Cerebellar cortex (tissue), 1 donor: ENCODE results near the gene CBX3.
"Not testable (repeated sequence)": the region's sequence is repeated elsewhere in the genome, so short reads cannot be mapped to it uniquely, and the experiment has no call there.

Source experiments
- DNase-seq: peaks from one replicate; pipeline ENCODE4 v3.0.0-alpha.2; 2015; ENCODE audit warnings: low spot score

CBX3 gene

GRCh38 chr7:26202019-26202990 is 760 bp downstream of the CBX3 start:
- DNase-seq, result peak; percentile 68

GRCh38 chr7:26203016-26203415 is 1.5 kb downstream of the CBX3 start:
- no peak for DNase-seq

- no peak for DNase-seq
Observed at GRCh38 chr7:26208040-26208439, 6.5 kb downstream of the CBX3 start.

GRCh38 chr7:26212921-26213718 is 11.6 kb downstream of the CBX3 start:
- DNase-seq, result no peak

- no peak for DNase-seq
Observed at GRCh38 chr7:26213807-26214515, 12.4 kb downstream of the CBX3 start.

- no peak for DNase-seq
Observed at GRCh38 chr7:26216049-26216448, 14.5 kb downstream of the CBX3 start.

- DNase-seq, result no peak
Observed at GRCh38 chr7:26224359-26224758, 22.8 kb downstream of the CBX3 start.

- DNase-seq, result no peak
Observed at GRCh38 chr7:26227987-26228386, 26.4 kb downstream of the CBX3 start.

- no peak for DNase-seq
Observed at GRCh38 chr7:26233902-26234511, 32.5 kb downstream of the CBX3 start.

- DNase-seq, result no peak
Observed at GRCh38 chr7:26237035-26237807, 35.7 kb downstream of the CBX3 start.

GRCh38 chr7:26238032-26238431 is 36.5 kb downstream of the CBX3 start:
- no peak for DNase-seq

GRCh38 chr7:26245150-26245549 is 43.6 kb downstream of the CBX3 start:
- DNase-seq, result no peak

GRCh38 chr7:26250239-26250638 is 48.7 kb downstream of the CBX3 start:
- DNase-seq, result no peak

- DNase-seq, result not testable (repeated sequence)
Observed at GRCh38 chr7:26261866-26262265, 60.3 kb downstream of the CBX3 start.
